ENCODE measurements around the gene SYNDIG1.

DNA sequence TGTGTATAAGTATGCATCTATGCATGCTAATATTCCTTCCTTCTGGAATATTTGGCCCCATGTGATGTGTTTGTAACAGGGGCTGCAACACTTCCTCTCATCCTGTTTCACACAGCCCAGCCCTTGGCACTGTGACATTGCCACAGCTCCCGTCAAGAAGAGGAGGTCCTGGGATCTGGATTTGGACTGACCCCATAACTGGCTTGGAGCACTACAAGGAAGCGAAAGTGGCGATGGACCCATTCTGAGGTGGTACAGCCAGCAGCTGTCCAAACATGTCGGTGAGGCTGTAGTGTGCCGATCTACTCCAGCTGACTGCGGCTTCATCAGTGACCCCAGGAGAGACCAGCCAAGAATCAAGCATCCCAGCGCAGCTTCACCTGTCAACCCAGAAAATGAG lies 18.2 kb downstream of the SYNDIG1 start:
- TF ChIP-seq POLR2A (IDR thresholded peaks at IDR 0.05): no peak
- TF ChIP-seq, protein P1, sequence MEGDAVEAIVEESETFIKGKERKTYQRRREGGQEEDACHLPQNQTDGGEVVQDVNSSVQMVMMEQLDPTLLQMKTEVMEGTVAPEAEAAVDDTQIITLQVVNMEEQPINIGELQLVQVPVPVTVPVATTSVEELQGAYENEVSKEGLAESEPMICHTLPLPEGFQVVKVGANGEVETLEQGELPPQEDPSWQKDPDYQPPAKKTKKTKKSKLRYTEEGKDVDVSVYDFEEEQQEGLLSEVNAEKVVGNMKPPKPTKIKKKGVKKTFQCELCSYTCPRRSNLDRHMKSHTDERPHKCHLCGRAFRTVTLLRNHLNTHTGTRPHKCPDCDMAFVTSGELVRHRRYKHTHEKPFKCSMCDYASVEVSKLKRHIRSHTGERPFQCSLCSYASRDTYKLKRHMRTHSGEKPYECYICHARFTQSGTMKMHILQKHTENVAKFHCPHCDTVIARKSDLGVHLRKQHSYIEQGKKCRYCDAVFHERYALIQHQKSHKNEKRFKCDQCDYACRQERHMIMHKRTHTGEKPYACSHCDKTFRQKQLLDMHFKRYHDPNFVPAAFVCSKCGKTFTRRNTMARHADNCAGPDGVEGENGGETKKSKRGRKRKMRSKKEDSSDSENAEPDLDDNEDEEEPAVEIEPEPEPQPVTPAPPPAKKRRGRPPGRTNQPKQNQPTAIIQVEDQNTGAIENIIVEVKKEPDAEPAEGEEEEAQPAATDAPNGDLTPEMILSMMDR (IDR thresholded peaks at IDR 0.05): no peak

Data from uterus (tissue), 2 donors.